Ascending aorta (tissue), 2 donors: ENCODE data around the gene SLC49A3. TPM values are rescaled to one million over a fixed set of nuclear protein-coding genes. Genes with fewer than 3 reads are reported as not detected.

Experiments
- DNase-seq, 2 donors: peaks; one replicate each; pipeline ENCODE4 v3.0.0-alpha.2; 2019; ENCODE audit warnings: low spot score in 2 of 2
- H3K27ac ChIP-seq, 2 donors: fragments of 200-600 bp; sonication (generic); one replicate each; pipeline ENCODE4 v1.5.1; 2016 to 2017; ENCODE audit warnings: mild to moderate bottlenecking in 1 of 2
- H3K27me3 ChIP-seq: fragments of 200-600 bp; sonication (generic); one replicate; pipeline ENCODE4 v1.5.1; 2017
- H3K36me3 ChIP-seq, 2 donors: fragments of 200-600 bp; sonication (generic); one replicate each; pipeline ENCODE4 v1.5.1; 2016
- H3K4me1 ChIP-seq, 2 donors: fragments of 200-600 bp; sonication (generic); one replicate each; pipeline ENCODE4 v1.5.1; 2016 to 2017; ENCODE audit warnings: mild to moderate bottlenecking in 1 of 2
- H3K4me3 ChIP-seq, 2 donors: fragments of 200-600 bp; sonication (generic); one replicate each; pipeline ENCODE4 v1.5.1; 2016 to 2017; ENCODE audit warnings: mild to moderate bottlenecking in 1 of 2
- H3K9me3 ChIP-seq, 2 donors: fragments of 200-600 bp; sonication (generic); one replicate each; pipeline ENCODE4 v1.5.1; 2016
- intact Hi-C: fragments of 100-400 bp; cut with DNase I; formaldehyde crosslinking; loops from one replicate; pipeline ENCODE4 v1.15.1; 2023
- total RNA-seq: library from RNA; depleted of rRNA; stranded (reverse); fragments of >200 nt; gene quantifications from one replicate; pipeline ENCODE4 v1.1.0, GENCODE V29; 2016
- TF ChIP-seq, protein P1 (sequence below), 3 experiments: fragments of 200-600 bp in 2 of 3; fragments of 450-650 bp in 1 of 3; sonication (generic) in 2 of 3; IDR thresholded peaks; one replicate each; pipeline ENCODE4 v1.5.1; 2016 to 2019; ENCODE audit warnings: antibody characterized with exemption in 3 of 3, mild to moderate bottlenecking in 1 of 3, moderate library complexity in 1 of 3

SLC49A3 gene
- total RNA-seq, 1 donor from 2014 or later = 17.7 TPM

DNA sequence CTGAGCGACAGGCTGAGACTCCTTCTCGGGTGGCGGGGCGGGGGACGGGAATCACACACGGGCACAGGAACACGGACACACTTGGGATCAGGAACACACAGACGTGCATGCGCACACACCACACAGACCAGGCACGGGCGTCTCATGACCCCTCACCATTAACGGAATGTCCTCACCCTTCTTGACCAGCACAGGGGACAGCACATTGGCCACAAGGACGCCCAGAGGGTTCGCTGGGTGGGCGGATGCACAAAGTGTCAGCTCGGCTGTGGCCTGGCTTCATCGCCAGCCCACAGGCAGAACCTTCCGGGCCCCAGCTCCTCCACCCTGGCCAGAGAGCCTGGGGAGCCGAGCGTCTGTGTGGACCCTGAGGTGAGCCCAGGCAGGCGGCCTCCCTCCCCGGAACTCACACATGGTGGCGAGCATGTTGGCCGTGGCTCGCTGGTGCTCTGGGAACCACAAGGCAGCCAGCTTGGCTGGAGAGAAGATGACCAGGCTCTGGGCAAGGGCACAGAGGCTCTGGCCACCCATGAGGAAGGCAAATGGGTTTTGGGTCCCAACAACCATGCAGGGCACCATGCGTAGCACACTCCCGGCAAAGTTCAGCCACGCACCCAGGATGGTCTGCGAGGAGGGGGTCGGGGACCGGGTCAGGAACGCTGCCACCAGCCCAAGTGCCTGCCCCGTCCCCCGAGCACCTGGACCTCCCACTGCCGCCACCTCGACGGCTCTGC lies 3.1 kb downstream of the SLC49A3 start:
- TF ChIP-seq, protein P1, sequence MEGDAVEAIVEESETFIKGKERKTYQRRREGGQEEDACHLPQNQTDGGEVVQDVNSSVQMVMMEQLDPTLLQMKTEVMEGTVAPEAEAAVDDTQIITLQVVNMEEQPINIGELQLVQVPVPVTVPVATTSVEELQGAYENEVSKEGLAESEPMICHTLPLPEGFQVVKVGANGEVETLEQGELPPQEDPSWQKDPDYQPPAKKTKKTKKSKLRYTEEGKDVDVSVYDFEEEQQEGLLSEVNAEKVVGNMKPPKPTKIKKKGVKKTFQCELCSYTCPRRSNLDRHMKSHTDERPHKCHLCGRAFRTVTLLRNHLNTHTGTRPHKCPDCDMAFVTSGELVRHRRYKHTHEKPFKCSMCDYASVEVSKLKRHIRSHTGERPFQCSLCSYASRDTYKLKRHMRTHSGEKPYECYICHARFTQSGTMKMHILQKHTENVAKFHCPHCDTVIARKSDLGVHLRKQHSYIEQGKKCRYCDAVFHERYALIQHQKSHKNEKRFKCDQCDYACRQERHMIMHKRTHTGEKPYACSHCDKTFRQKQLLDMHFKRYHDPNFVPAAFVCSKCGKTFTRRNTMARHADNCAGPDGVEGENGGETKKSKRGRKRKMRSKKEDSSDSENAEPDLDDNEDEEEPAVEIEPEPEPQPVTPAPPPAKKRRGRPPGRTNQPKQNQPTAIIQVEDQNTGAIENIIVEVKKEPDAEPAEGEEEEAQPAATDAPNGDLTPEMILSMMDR (IDR thresholded peaks at IDR 0.05) = no peak
- peaks cover 4 to 9% of the 10 kb centered on the region in 2 donors for H3K4me1 ChIP-seq
- H3K36me3 ChIP-seq = no peaks in the 10 kb centered on the region
- no peak overlapping the region for H3K27ac ChIP-seq
- intact Hi-C loops = no loop called here
- no peak for DNase-seq
- peaks cover 4% of the 10 kb centered on the region for H3K27me3 ChIP-seq
- H3K9me3 ChIP-seq = no peaks in the 10 kb centered on the region
- H3K4me3 ChIP-seq = no peak overlapping the region

DNA sequence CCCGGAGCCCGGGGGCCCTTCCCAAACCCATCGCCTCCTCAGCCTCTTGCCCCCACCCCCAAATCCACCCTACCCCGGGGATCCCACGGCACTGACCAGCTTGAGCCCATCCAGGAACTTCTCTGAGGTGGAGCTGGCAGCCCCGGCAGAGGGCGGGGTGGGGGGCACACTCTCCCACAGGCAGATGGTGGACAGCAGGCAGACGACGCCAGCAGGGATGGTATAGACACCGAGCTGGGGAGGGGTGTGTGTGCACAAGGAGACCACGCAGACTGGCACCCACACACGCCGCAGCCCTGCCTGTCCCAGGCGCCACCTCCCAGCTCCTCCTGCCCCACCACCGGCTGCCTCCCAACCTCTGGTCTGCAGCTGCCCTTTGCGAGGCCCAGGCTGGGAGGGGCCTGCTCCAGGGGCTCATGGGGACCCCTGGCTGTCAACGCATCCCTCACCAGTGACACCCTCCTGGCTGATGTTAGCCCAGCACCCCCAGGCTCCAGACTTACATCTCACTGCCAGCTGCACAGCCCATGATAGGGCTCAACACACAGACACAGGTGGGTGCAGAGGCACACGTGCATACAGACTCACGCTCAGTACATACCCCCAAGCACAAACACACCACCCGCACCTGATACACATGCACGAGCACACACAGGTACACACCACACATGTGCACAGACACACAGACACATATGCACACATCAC lies 4.2 kb downstream of the SLC49A3 start:
- intact Hi-C loops = no loop called here
- peaks cover 10% of the 10 kb centered on the region for H3K27me3 ChIP-seq
- TF ChIP-seq, protein P1 (IDR thresholded peaks at IDR 0.05) = no peak
- H3K4me3 ChIP-seq = no peak overlapping the region
- H3K27ac ChIP-seq = no peak overlapping the region
- no peaks in the 10 kb centered on the region for H3K36me3 ChIP-seq
- DNase-seq = peak in 1 of 2 donors; percentile 60
- H3K4me1 ChIP-seq = peaks cover 8 to 14% of the 10 kb centered on the region in 2 donors
- H3K9me3 ChIP-seq = no peaks in the 10 kb centered on the region

DNA sequence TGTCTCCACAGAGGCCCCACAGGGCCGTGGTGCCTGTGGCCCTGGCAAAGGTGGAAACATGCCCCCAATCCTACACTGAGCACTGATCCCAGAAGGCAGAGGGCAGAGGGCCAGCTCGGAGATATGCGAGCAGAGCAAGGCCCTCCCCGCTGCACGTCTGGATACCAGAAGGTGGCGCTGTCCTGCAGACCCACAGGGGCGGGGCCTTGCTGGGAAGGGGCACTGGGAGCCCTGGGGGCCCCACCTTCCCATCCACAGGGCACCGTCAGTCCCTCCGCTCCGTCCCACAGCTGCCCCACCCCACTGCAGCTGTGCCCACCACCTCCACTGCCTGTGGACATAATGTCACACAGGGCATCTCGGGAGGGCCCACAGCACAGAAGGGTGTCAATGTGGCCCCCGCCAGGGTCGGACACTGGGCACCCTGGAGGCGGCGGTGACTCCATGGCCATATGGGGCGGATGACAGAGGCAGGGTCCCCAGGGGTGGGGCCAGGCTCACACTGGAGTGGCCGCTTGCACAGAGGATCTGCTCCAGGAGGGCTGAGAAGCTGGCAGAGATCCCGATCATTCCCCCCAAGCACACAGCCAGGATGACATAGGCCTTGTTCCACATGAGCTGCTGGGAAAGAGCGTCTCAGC lies 4.8 kb downstream of the SLC49A3 start:
- intact Hi-C loops = no loop called here
- DNase-seq = peak in 1 of 2 donors; percentile 72
- Histone ChIP-seq H3K36me3 (no peaks in the 10 kb centered on the region), H3K4me3 (no peak overlapping the region), H3K27ac (no peak overlapping the region), H3K9me3 (no peaks in the 10 kb centered on the region), H3K27me3 (peaks cover 10% of the 10 kb centered on the region), H3K4me1 (peaks cover 8 to 10% of the 10 kb centered on the region in 2 donors)
- TF ChIP-seq, protein P1 (IDR thresholded peaks at IDR 0.05) = peak in 2 of 3 experiments; percentile 33 to 55

DNA sequence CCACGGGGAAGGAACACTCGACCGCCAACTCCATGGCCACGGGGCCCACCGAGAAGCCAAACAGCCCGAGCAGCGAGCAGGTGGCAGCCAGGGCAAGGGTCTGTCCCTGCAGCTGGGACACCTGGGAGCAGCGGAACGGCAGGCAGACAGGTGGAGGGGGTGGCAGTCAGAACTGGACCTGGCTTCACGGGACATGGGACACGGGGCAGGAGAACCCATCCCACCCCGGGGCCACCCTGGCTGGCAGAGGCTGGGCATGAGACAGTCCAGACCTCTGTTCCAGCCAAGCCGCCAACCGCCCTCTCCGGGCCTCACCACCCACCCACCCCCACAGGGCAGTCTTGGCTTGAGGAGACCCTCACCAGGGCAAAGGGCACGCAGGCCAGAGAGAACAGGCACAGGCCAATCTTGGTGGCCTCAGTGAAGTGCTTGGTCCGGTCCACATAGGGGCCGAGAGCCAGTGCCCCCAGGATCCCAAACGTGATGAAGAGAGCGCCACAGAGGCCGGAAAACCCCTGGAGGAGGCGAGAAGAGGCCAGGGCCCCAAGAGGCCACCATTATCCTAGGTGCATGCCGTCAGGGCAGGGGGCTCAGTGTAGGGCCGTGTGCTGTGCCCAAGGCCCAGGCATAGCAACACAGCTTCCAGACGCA lies 5.6 kb downstream of the SLC49A3 start:
- TF ChIP-seq, protein P1 (IDR thresholded peaks at IDR 0.05) = no peak
- peaks cover 10% of the 10 kb centered on the region for H3K27me3 ChIP-seq
- no peaks in the 10 kb centered on the region for H3K36me3 ChIP-seq
- no peaks in the 10 kb centered on the region for H3K9me3 ChIP-seq
- peaks cover 8 to 10% of the 10 kb centered on the region in 2 donors for H3K4me1 ChIP-seq
- DNase-seq = no peak
- intact Hi-C loops = no loop called here
- H3K27ac ChIP-seq = no peak overlapping the region
- no peak overlapping the region for H3K4me3 ChIP-seq

DNA sequence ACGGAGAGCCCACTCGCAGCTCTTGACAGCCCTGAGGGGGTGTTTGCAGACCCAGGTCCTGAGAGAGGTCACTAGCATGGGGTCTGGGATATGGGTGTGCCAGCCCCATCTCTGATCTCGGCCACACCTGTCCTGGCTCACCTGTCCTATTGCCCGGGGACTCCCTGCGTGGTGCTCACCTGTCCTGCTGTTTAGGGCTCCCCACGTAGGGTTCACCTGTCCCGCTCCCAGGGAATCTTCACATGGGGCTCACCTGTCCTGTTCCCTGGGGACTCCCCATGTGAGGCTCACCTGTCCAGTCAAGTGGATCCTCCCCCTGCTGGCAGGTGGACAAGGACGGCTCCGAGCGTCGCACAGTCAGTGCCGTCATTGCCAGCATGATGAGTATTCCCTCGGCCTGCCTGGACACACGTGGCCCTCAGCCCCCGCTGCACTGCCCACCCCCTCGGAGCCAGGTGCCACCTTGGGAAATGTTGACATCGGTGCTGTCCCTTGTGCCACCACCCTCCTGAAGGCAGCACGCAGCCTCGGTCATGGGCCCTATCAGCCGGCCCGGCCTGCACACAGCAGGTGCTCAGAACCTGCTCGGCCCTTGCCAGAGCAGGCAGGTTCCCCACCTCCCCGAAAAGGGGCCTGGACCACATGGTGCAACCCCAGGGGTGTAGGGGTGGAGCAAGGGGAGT lies 6.3 kb downstream of the SLC49A3 start:
- Histone ChIP-seq H3K36me3 (no peaks in the 10 kb centered on the region), H3K27ac (no peak overlapping the region), H3K4me3 (no peak overlapping the region), H3K27me3 (peaks cover 10% of the 10 kb centered on the region), H3K9me3 (no peaks in the 10 kb centered on the region), H3K4me1 (peaks cover 8 to 10% of the 10 kb centered on the region in 2 donors)
- DNase-seq = no peak
- intact Hi-C loops = no loop called here
- TF ChIP-seq, protein P1 (IDR thresholded peaks at IDR 0.05) = no peak
